ENCODE results near the gene ITGB2. TPM values are rescaled to one million over a fixed set of nuclear protein-coding genes. Genes with fewer than 3 reads are reported as not detected.
A peak's percentile ranks its signal among the peaks of the same experiment; 100 is the strongest.

The ITGB2 gene
- total RNA-seq, 1 experiment from 2014 or later, result 1.5 TPM

DNA sequence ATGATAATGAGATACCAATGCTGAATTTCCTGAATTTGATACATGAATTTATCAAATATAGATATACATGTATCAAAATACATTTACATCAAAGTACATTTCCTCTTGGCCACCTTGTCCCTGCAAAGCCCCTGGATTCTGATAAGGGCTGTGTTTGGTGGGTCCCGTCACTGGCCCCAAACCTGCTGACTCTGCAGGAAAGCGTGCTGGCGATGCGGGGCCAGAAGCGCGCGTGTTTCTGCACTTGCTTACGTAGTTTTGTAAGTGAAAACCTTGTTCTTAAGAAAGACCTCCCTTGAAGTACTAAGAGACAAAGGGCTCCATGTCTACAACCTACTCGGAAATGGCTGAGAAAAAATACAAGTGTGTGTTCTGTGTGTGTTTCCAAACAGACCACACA, 11.0 kb downstream of the ITGB2 start (continued):
- TF ChIP-seq TCF7 (CRISPR knock-in tag; IDR thresholded peaks at IDR 0.05; ENCODE audit: low read depth), result no peak

- CTCF ChIA-PET, result interaction anchor here (1.5 to 3.3 kb wide), 3 partner anchors 15 to 41 kb away, joined by 3 to 25 read pairs (median 3); no protein-coding TSS in a partner anchor
- no peak overlapping the region; the same call in 1 of the 2 replicates for H3K27ac Mint-ChIP-seq
- H3K36me3 Mint-ChIP-seq, result no peaks in the 10 kb centered on the region
- ATAC-seq, result no peak
- H3K4me1 Mint-ChIP-seq, result no peaks in the 10 kb centered on the region; the same call in 1 of the 2 replicates
- no peak for TF ChIP-seq SOX15 (CRISPR knock-in tag; IDR thresholded peaks at IDR 0.05)
- TF ChIP-seq NR3C1 (CRISPR knock-in tag; conservative IDR thresholded peaks at IDR 0.05; ENCODE audit: low read depth), result no peak
- no peak for TF ChIP-seq ZNF671 (CRISPR knock-in tag; IDR thresholded peaks at IDR 0.05)
- TF ChIP-seq, protein P1, sequence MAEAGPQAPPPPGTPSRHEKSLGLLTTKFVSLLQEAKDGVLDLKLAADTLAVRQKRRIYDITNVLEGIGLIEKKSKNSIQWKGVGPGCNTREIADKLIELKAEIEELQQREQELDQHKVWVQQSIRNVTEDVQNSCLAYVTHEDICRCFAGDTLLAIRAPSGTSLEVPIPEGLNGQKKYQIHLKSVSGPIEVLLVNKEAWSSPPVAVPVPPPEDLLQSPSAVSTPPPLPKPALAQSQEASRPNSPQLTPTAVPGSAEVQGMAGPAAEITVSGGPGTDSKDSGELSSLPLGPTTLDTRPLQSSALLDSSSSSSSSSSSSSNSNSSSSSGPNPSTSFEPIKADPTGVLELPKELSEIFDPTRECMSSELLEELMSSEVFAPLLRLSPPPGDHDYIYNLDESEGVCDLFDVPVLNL (CRISPR knock-in tag; IDR thresholded peaks at IDR 0.05; ENCODE audit: borderline replicate concordance, low read depth), result no peak
- POLR2A ChIA-PET, result no interaction called here
- H3K27me3 Mint-ChIP-seq (ENCODE audit: low read depth), result no peaks in the 10 kb centered on the region
- H3K9me3 Mint-ChIP-seq, result peaks cover 4% of the 10 kb centered on the region; the same call in 1 of the 2 replicates
- no peak for DNase-seq (ENCODE audit: low spot score)
- no peak overlapping the region for H3K4me3 Mint-ChIP-seq
Observed at GRCh38 chr21:44908908-44909307, 11.8 kb downstream of the ITGB2 start.

DNA sequence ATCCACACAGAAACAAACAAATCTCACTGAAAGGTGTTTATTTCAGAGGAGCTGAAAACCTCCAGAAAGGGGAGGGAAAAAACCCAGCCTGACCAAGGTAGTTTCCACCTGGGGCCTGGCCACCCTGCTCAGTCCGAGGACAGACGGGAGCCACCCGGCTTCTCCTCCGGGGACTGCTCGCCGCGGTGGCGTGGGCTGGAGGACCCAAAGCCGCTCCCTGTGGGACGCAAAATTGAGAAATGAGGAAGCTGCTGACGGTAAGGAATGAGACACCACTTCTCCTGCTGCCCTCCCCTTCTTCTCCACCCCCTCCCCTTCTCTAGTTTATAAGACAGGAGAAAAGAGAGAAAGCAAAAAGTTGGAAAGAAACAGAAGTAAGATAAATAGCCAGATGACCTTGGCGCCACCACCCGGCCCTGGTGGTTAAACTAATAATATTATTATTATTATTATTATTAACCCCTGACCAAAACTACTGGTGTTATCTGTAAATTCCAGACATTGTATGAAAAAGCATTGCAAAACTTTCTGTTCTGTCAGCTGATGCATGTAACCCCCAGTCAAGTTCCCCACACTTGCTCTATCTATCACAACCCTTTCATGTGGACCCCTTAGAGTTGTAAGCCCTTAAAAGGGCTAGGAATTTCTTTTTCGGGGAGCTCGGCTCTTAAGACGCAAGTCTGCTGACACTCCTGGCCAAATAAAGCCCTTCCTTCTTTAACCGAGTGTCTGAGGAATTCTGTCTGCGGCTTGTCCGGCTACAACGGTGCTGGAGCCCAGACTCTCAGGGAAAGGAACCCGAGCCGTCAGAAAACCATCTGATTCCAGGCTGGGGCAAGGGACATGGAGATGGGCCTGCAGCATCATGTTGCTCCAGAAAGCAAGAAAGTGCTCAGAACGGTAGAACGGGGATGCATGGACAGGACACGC, 12.5 kb downstream of the ITGB2 start:
- no peak overlapping the region; the same call in 1 of the 2 replicates for H3K27ac Mint-ChIP-seq
- H3K4me1 Mint-ChIP-seq, result no peaks in the 10 kb centered on the region; the same call in 1 of the 2 replicates
- DNase-seq (ENCODE audit: low spot score) (no peak), ATAC-seq (peak; percentile 13; the same call in 1 of the 2 replicates)
- ChIA-PET CTCF (interaction anchor here (0.6 to 3.3 kb wide), 10 partner anchors 10 to 36 kb away, joined by 3 to 25 read pairs (median 6); partner anchors contain the start of gene PTTG1IP), POLR2A (no interaction called here)
- H3K27me3 Mint-ChIP-seq (ENCODE audit: low read depth), result no peaks in the 10 kb centered on the region
- TF ChIP-seq JUN (CRISPR knock-in tag; IDR thresholded peaks at IDR 0.05), result no peak
- no peak for TF ChIP-seq HMGA2 (CRISPR knock-in tag; IDR thresholded peaks at IDR 0.05)
- TF ChIP-seq, protein P2, sequence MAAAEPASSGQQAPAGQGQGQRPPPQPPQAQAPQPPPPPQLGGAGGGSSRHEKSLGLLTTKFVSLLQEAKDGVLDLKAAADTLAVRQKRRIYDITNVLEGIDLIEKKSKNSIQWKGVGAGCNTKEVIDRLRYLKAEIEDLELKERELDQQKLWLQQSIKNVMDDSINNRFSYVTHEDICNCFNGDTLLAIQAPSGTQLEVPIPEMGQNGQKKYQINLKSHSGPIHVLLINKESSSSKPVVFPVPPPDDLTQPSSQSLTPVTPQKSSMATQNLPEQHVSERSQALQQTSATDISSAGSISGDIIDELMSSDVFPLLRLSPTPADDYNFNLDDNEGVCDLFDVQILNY (CRISPR knock-in tag; IDR thresholded peaks at IDR 0.05), result no peak
- peaks cover 4% of the 10 kb centered on the region; the same call in 1 of the 2 replicates for H3K9me3 Mint-ChIP-seq
- no peaks in the 10 kb centered on the region for H3K36me3 Mint-ChIP-seq
- no peak overlapping the region for H3K4me3 Mint-ChIP-seq

- H3K36me3 Mint-ChIP-seq, result no peaks in the 10 kb centered on the region
- H3K27ac Mint-ChIP-seq, result no peak overlapping the region
- CTCF ChIA-PET, result interaction anchor here (1.0 to 3.3 kb wide), 11 partner anchors 10 to 156 kb away, joined by 3 to 25 read pairs (median 6); partner anchors contain the start of genes ITGB2 and PTTG1IP
- peaks cover 8% of the 10 kb centered on the region for H3K9me3 Mint-ChIP-seq
- no peaks in the 10 kb centered on the region for H3K27me3 Mint-ChIP-seq (ENCODE audit: low read depth)
- peak; percentile 49 for ATAC-seq
- DNase-seq (ENCODE audit: low spot score), result no peak
- POLR2A ChIA-PET, result no interaction called here
- no peak overlapping the region for H3K4me3 Mint-ChIP-seq
- H3K4me1 Mint-ChIP-seq, result no peaks in the 10 kb centered on the region; the same call in 1 of the 2 replicates
- TF ChIP-seq ZNF219 (CRISPR knock-in tag; IDR thresholded peaks at IDR 0.05; ENCODE audit: borderline replicate concordance) (no peak), CREB1 (CRISPR knock-in tag; IDR thresholded peaks at IDR 0.05) (no peak), ZNF138 (CRISPR knock-in tag; conservative IDR thresholded peaks at IDR 0.05) (no peak), FOXK1 (CRISPR knock-in tag; IDR thresholded peaks at IDR 0.05) (no peak), NR1H2 (CRISPR knock-in tag; IDR thresholded peaks at IDR 0.05) (no peak), RELA (CRISPR knock-in tag; IDR thresholded peaks at IDR 0.05; ENCODE audit: borderline replicate concordance) (no peak), ZNF532 (CRISPR knock-in tag; IDR thresholded peaks at IDR 0.05; ENCODE audit: borderline replicate concordance) (no peak), ETV6 (CRISPR knock-in tag; IDR thresholded peaks at IDR 0.05) (no peak)
- TF ChIP-seq, protein P3, sequence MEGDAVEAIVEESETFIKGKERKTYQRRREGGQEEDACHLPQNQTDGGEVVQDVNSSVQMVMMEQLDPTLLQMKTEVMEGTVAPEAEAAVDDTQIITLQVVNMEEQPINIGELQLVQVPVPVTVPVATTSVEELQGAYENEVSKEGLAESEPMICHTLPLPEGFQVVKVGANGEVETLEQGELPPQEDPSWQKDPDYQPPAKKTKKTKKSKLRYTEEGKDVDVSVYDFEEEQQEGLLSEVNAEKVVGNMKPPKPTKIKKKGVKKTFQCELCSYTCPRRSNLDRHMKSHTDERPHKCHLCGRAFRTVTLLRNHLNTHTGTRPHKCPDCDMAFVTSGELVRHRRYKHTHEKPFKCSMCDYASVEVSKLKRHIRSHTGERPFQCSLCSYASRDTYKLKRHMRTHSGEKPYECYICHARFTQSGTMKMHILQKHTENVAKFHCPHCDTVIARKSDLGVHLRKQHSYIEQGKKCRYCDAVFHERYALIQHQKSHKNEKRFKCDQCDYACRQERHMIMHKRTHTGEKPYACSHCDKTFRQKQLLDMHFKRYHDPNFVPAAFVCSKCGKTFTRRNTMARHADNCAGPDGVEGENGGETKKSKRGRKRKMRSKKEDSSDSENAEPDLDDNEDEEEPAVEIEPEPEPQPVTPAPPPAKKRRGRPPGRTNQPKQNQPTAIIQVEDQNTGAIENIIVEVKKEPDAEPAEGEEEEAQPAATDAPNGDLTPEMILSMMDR (IDR thresholded peaks at IDR 0.05), result no peak
- TF ChIP-seq, protein P4, sequence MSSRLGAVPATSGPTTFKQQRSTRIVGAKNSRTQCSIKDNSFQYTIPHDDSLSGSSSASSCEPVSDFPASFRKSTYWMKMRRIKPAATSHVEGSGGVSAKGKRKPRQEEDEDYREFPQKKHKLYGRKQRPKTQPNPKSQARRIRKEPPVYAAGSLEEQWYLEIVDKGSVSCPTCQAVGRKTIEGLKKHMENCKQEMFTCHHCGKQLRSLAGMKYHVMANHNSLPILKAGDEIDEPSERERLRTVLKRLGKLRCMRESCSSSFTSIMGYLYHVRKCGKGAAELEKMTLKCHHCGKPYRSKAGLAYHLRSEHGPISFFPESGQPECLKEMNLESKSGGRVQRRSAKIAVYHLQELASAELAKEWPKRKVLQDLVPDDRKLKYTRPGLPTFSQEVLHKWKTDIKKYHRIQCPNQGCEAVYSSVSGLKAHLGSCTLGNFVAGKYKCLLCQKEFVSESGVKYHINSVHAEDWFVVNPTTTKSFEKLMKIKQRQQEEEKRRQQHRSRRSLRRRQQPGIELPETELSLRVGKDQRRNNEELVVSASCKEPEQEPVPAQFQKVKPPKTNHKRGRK (CRISPR knock-in tag; IDR thresholded peaks at IDR 0.05; ENCODE audit: borderline replicate concordance), result no peak
Observed at GRCh38 chr21:44907225-44907965, 13.3 kb downstream of the ITGB2 start.
